Activated T-helper 17 cell treated with anti-CD3 and anti-CD28 coated beads, Interleukin-2, amount 50 U/mL, for 72 hours (primary cell): ENCODE measurements around the gene TRPM6. TPM values are rescaled to one million over a fixed set of nuclear protein-coding genes. Genes with fewer than 3 reads are reported as not detected.

Experiments used
- ATAC-seq: fragments of 150-1000 bp; cut with Tn5 transposase; replicated peaks from 2 replicates; pipeline ENCODE4 v1.10.0; 2021; ENCODE audit warnings: mild to moderate bottlenecking, moderate library complexity
- H3K27ac Mint-ChIP-seq: one replicate; pipeline ENCODE4 v1.8.0; 2022; ENCODE audit warnings: mixed read lengths
- H3K27me3 Mint-ChIP-seq: one replicate; pipeline ENCODE4 v1.8.0; 2022; ENCODE audit warnings: mixed read lengths
- H3K36me3 Mint-ChIP-seq: one replicate; pipeline ENCODE4 v1.8.0; 2022; ENCODE audit warnings: low read depth, mild to moderate bottlenecking, mixed read lengths
- H3K4me1 Mint-ChIP-seq: one replicate; pipeline ENCODE4 v1.8.0; 2022; ENCODE audit warnings: mixed read lengths
- H3K4me3 Mint-ChIP-seq: one replicate; pipeline ENCODE4 v1.8.0; 2022; ENCODE audit warnings: mild to moderate bottlenecking, mixed read lengths
- H3K9me3 Mint-ChIP-seq: one replicate; pipeline ENCODE4 v1.8.0; 2022; ENCODE audit warnings: mixed read lengths
- total RNA-seq, 2 donors: library from RNA; stranded (reverse); gene quantifications; one replicate each; pipeline ENCODE4 v1.2.3, GENCODE V29; 2022

The TRPM6 gene
- total RNA-seq, 2 donors from 2014 or later = 0.02 to 0.19 TPM

- no peak overlapping the region for H3K27ac Mint-ChIP-seq
- no peak overlapping the region for H3K4me3 Mint-ChIP-seq
- H3K27me3 Mint-ChIP-seq = peaks cover 17% of the 10 kb centered on the region
- H3K36me3 Mint-ChIP-seq = no peaks in the 10 kb centered on the region
- H3K9me3 Mint-ChIP-seq = no peaks in the 10 kb centered on the region
- H3K4me1 Mint-ChIP-seq = no peaks in the 10 kb centered on the region
- ATAC-seq = no peak
Observed at GRCh38 chr9:74824654-74825053, 63.1 kb downstream of the TRPM6 start.

- Mint-ChIP-seq H3K27ac (no peak overlapping the region), H3K4me1 (no peaks in the 10 kb centered on the region), H3K36me3 (no peaks in the 10 kb centered on the region), H3K4me3 (no peak overlapping the region), H3K27me3 (peaks cover 9% of the 10 kb centered on the region), H3K9me3 (no peaks in the 10 kb centered on the region)
- no peak for ATAC-seq
Observed at GRCh38 chr9:74821636-74822035, 66.1 kb downstream of the TRPM6 start.

DNA sequence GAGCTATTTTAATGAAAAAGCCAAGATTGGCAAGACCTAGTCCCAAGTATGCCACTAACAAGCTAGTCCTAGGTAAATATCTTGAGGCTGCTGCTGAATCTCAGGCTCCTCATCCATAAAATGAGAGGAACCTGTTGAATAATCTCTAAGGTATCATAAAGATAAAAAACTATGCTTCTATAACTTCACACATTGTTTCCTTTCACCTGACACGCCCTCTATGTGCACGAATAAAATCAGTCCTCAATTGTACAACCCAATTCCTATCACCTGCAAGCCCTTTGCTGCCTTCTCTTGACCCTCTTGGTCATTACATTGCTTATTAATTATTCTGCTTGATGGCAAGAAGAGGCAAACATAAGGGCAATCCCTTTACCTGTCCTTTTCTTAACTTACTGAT lies 69.9 kb downstream of the TRPM6 start:
- Mint-ChIP-seq H3K27me3 (peaks cover 9% of the 10 kb centered on the region), H3K4me3 (no peak overlapping the region), H3K27ac (no peak overlapping the region), H3K4me1 (no peaks in the 10 kb centered on the region), H3K36me3 (no peaks in the 10 kb centered on the region), H3K9me3 (no peaks in the 10 kb centered on the region)
- ATAC-seq = no peak

- Mint-ChIP-seq H3K36me3 (no peaks in the 10 kb centered on the region), H3K4me3 (no peak overlapping the region), H3K9me3 (no peaks in the 10 kb centered on the region), H3K27me3 (peaks cover 9% of the 10 kb centered on the region), H3K4me1 (no peaks in the 10 kb centered on the region), H3K27ac (no peak overlapping the region)
- no peak for ATAC-seq
Observed at GRCh38 chr9:74817281-74817810, 70.4 kb downstream of the TRPM6 start.

- no peak for ATAC-seq
- H3K36me3 Mint-ChIP-seq = no peaks in the 10 kb centered on the region
- H3K27ac Mint-ChIP-seq = no peak overlapping the region
- no peaks in the 10 kb centered on the region for H3K4me1 Mint-ChIP-seq
- H3K9me3 Mint-ChIP-seq = no peaks in the 10 kb centered on the region
- H3K4me3 Mint-ChIP-seq = no peak overlapping the region
- H3K27me3 Mint-ChIP-seq = peaks cover 22% of the 10 kb centered on the region
Observed at GRCh38 chr9:74810200-74810599, 77.5 kb downstream of the TRPM6 start.

DNA sequence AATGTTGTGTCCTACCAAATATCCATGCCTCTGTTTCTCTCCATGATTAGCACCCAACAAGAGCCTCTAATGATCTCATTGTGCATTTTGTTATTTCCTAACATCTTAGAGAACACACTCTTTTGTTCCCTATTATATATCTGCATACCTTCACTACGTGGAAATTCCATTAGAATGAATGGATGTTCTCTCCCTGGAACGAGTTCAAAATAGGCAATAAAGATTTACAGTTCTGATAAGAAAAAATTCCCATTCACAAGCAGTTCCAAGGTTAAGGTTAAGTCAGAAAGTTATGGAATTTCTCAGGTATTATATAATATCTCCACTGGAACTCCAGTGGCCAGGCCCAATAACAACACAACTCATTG lies 83.7 kb downstream of the TRPM6 start:
- H3K27me3 Mint-ChIP-seq = peaks cover 34% of the 10 kb centered on the region
- no peak overlapping the region for H3K4me3 Mint-ChIP-seq
- no peak for ATAC-seq
- H3K27ac Mint-ChIP-seq = no peak overlapping the region
- no peaks in the 10 kb centered on the region for H3K9me3 Mint-ChIP-seq
- no peaks in the 10 kb centered on the region for H3K36me3 Mint-ChIP-seq
- H3K4me1 Mint-ChIP-seq = no peaks in the 10 kb centered on the region

GRCh38 chr9:74803376-74804017 lies 84.2 kb downstream of the TRPM6 start:
- Mint-ChIP-seq H3K27me3 (peaks cover 34% of the 10 kb centered on the region), H3K9me3 (no peaks in the 10 kb centered on the region), H3K4me1 (no peaks in the 10 kb centered on the region), H3K36me3 (no peaks in the 10 kb centered on the region), H3K4me3 (no peak overlapping the region), H3K27ac (no peak overlapping the region)
- no peak for ATAC-seq

DNA sequence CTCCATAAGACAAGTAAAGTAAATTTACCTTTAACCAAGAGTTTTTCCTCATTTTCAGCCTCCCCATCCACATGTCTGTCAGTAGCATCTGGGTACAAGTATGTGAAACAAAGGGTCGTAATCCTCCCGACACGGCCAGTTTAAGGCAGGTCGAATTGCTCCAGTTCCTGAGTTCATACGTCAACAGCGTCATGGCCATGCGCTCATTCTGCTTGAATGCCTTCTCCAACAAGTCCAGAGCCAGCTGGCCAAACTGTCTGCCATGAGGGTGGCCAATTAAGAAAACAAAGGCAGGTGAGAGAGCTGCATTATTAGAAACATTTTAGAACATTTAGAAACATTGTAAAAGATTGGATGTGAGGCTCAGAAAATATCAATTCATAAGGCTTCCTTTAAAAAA lies 87.5 kb downstream of the TRPM6 start:
- no peak for ATAC-seq

GRCh38 chr9:74795803-74796202 lies 91.9 kb downstream of the TRPM6 start:
- Mint-ChIP-seq H3K27ac (no peak overlapping the region), H3K4me1 (no peaks in the 10 kb centered on the region), H3K4me3 (no peak overlapping the region), H3K9me3 (no peaks in the 10 kb centered on the region), H3K27me3 (peaks cover 10% of the 10 kb centered on the region), H3K36me3 (no peaks in the 10 kb centered on the region)
- ATAC-seq = no peak

More for the DNA sequence above, 87.5 kb downstream of the TRPM6 start:
- H3K36me3 Mint-ChIP-seq = no peaks in the 10 kb centered on the region
- no peaks in the 10 kb centered on the region for H3K9me3 Mint-ChIP-seq
- peaks cover 19% of the 10 kb centered on the region for H3K27me3 Mint-ChIP-seq
- no peak overlapping the region for H3K4me3 Mint-ChIP-seq
- H3K27ac Mint-ChIP-seq = no peak overlapping the region
- no peaks in the 10 kb centered on the region for H3K4me1 Mint-ChIP-seq

GRCh38 chr9:74795081-74795480 lies 92.6 kb downstream of the TRPM6 start:
- no peak for ATAC-seq
- no peaks in the 10 kb centered on the region for H3K9me3 Mint-ChIP-seq
- no peaks in the 10 kb centered on the region for H3K36me3 Mint-ChIP-seq
- no peaks in the 10 kb centered on the region for H3K4me1 Mint-ChIP-seq
- H3K27me3 Mint-ChIP-seq = peaks cover 7% of the 10 kb centered on the region
- no peak overlapping the region for H3K27ac Mint-ChIP-seq
- no peak overlapping the region for H3K4me3 Mint-ChIP-seq

GRCh38 chr9:74784506-74784905 lies 103.2 kb downstream of the TRPM6 start:
- H3K27me3 Mint-ChIP-seq = peaks cover 9% of the 10 kb centered on the region
- no peak for ATAC-seq
- no peaks in the 10 kb centered on the region for H3K9me3 Mint-ChIP-seq
- H3K4me1 Mint-ChIP-seq = no peaks in the 10 kb centered on the region
- H3K27ac Mint-ChIP-seq = no peak overlapping the region
- H3K36me3 Mint-ChIP-seq = no peaks in the 10 kb centered on the region
- no peak overlapping the region for H3K4me3 Mint-ChIP-seq

DNA sequence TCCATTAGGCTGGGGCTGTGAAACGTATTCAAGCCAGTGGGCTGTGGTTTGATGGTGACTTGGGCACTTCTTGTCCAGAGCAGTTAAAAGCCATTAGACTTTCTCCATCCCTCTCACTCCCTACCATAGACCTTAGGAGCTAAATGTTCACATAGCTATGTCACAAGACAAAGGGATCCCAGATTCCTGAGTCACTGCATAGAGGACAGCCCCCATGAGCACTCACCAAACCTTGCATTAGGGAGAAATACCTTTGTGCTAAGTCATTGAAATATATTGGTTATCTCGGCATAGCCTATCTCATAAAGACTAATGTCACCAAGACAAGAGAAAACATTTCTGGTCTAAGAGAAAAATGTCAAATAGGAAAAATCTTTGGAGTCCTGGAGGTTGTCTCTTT lies 104.3 kb downstream of the TRPM6 start:
- ATAC-seq = no peak

DNA sequence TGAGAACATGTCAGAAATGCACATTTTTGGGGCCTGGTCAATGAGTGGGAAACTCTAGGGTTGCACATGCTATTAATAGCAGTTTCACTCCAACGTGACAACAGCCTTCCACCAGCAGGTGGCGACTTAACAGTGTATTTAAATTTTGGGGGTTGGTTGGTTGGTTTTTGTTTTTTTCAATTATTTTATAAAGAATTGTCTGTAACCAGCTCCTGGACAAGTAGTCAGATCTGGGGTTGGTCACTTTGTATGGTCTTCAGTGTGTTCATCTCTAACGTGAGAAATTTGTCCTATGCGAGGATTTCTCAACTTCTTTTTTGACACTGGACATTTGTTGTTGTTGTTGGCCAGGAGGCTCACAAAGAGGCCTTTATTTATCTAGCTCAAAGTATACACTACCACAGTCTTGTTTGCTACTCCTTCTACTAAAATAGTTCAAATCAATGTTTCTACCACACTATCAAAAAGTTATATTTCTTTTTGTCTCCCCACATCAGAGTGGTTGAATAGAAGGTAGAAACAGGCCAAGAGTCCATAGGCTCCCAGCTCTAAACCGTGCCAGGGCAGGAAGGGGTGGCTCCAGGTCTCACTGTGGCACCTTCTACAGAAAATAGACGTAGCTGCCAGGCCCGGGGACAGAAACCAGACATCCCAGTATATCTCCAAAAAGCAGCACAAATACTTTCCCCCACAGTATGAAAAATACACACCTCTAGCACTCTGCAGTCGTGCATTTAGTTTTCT lies 110.4 kb downstream of the TRPM6 start:
- ATAC-seq = peak; percentile 42
- Mint-ChIP-seq H3K27ac (no peak overlapping the region), H3K9me3 (no peaks in the 10 kb centered on the region), H3K36me3 (no peaks in the 10 kb centered on the region), H3K4me1 (no peaks in the 10 kb centered on the region), H3K27me3 (peaks cover 10% of the 10 kb centered on the region), H3K4me3 (no peak overlapping the region)

More for the DNA sequence above, 104.3 kb downstream of the TRPM6 start:
- Mint-ChIP-seq H3K27me3 (peaks cover 10% of the 10 kb centered on the region), H3K4me1 (no peaks in the 10 kb centered on the region), H3K9me3 (no peaks in the 10 kb centered on the region), H3K36me3 (no peaks in the 10 kb centered on the region), H3K27ac (no peak overlapping the region), H3K4me3 (no peak overlapping the region)

GRCh38 chr9:74775396-74775795 lies 112.3 kb downstream of the TRPM6 start:
- Mint-ChIP-seq H3K27ac (no peak overlapping the region), H3K36me3 (no peaks in the 10 kb centered on the region), H3K4me3 (no peak overlapping the region), H3K4me1 (peaks cover 10% of the 10 kb centered on the region), H3K27me3 (peaks cover 15% of the 10 kb centered on the region), H3K9me3 (no peaks in the 10 kb centered on the region)
- ATAC-seq = no peak

GRCh38 chr9:74773886-74774479 lies 113.7 kb downstream of the TRPM6 start:
- H3K27me3 Mint-ChIP-seq = peaks cover 18% of the 10 kb centered on the region
- no peaks in the 10 kb centered on the region for H3K36me3 Mint-ChIP-seq
- H3K27ac Mint-ChIP-seq = no peak overlapping the region
- H3K4me3 Mint-ChIP-seq = no peak overlapping the region
- no peaks in the 10 kb centered on the region for H3K9me3 Mint-ChIP-seq
- H3K4me1 Mint-ChIP-seq = peaks cover 10% of the 10 kb centered on the region
- ATAC-seq = peak; percentile 40
